Astrocyte of the cerebellum (primary cell): ENCODE measurements around the gene RRP12.
A peak's percentile ranks its signal among the peaks of the same experiment; 100 is the strongest.
"Not testable (repeated sequence)": the region's sequence is repeated elsewhere in the genome, so short reads cannot be mapped to it uniquely, and the experiment has no call there.

Experiments used
- DNase-seq: peaks from one replicate; pipeline ENCODE4 v3.0.0-alpha.2; 2011; ENCODE audit warnings: low read depth
- H3K4me3 ChIP-seq: 2 replicates; pipeline ENCODE4 v1.5.1; 2011; ENCODE audit warnings: mild to moderate bottlenecking, low read depth, low read length, moderate library complexity
- in situ Hi-C: cut with HindIII; loops from 2 replicates; pipeline ENCODE4 v1.10.0; 2017; ENCODE audit warnings: low sequenced_read_pairs
- TF ChIP-seq, protein P1 (sequence below): IDR thresholded peaks from 2 replicates; pipeline ENCODE4 v1.5.1; 2012; ENCODE audit warnings: low read length, low read depth, moderate library complexity, mild to moderate bottlenecking; ENCODE audit errors: missing control alignments

The RRP12 gene

DNA sequence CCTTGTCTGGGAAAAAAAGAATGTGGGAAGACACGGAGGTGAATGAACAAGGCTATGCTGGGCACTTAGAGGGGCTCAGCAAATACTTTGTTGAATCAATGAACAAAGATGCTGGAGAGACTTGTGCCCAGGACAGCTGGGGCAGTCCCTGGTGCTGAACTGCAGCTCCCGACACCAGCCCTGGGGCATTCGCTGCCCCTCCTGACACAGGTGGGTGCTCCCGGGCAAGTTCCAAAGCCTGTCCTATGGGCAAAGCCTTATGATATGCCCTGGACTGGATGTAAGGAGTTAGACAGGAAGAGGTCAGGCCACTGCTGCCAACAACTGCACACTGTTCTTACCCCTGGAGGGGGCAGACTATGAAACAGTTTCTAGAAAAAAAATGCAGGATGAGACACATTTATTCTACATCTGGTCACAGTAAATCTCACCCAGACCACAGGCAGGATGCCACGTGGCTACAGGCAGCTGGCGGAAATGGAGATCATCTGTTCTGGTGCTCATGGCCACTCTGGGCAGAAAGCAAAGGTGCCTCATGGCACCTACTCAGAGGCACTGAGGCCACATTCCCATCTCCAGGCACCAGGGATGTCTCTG, 44.7 kb downstream of the RRP12 start:
- no peak overlapping the region for H3K4me3 ChIP-seq
- TF ChIP-seq, protein P1, sequence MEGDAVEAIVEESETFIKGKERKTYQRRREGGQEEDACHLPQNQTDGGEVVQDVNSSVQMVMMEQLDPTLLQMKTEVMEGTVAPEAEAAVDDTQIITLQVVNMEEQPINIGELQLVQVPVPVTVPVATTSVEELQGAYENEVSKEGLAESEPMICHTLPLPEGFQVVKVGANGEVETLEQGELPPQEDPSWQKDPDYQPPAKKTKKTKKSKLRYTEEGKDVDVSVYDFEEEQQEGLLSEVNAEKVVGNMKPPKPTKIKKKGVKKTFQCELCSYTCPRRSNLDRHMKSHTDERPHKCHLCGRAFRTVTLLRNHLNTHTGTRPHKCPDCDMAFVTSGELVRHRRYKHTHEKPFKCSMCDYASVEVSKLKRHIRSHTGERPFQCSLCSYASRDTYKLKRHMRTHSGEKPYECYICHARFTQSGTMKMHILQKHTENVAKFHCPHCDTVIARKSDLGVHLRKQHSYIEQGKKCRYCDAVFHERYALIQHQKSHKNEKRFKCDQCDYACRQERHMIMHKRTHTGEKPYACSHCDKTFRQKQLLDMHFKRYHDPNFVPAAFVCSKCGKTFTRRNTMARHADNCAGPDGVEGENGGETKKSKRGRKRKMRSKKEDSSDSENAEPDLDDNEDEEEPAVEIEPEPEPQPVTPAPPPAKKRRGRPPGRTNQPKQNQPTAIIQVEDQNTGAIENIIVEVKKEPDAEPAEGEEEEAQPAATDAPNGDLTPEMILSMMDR, result no peak
- in situ Hi-C loops, result no loop called here
- no peak for DNase-seq

DNA sequence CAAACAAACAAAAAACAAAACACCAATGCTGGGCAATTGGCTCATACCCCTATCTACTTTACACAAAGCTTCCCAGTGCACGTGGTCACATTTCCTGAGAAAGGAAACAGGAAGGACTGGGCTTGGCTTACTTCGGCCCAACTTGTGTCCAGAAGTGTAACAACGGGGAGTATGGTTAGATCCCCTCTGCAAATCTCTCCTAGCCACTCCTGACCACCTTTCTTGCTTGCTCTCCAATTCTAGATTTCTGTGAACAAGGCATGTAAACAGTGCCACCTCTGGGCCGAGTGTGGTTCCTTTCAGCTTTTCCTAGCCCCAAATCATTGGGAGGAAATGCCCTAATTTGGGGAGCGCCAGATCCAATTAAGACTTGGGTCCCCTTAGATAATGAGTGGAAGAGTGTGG, 45.6 kb downstream of the RRP12 start:
- in situ Hi-C loops, result no loop called here
- DNase-seq, result no peak
- TF ChIP-seq, protein P1, result peak; percentile 58
- H3K4me3 ChIP-seq, result no peak overlapping the region

DNA sequence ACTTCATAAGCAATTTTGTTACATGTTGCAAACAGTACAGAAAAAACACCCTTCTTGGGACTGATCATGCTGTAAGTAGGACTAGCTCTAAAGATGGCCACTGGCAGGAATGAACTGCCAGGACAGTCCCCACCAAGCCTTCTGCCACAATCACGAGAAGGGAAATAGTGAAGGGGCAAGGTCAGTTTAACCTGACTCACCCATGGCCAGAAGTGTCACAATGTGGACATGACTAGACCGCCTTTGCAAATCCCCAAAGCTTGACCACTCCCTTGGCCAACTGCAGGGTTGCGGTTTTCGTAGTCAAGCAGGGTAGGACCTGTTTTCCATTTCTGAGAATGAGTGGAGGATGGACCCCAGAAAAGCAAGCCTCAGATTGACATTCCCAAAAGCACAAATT, 47.2 kb downstream of the RRP12 start:
- DNase-seq, result no peak
- no peak overlapping the region for H3K4me3 ChIP-seq
- in situ Hi-C loops, result no loop called here
- TF ChIP-seq, protein P1, result no peak

DNA sequence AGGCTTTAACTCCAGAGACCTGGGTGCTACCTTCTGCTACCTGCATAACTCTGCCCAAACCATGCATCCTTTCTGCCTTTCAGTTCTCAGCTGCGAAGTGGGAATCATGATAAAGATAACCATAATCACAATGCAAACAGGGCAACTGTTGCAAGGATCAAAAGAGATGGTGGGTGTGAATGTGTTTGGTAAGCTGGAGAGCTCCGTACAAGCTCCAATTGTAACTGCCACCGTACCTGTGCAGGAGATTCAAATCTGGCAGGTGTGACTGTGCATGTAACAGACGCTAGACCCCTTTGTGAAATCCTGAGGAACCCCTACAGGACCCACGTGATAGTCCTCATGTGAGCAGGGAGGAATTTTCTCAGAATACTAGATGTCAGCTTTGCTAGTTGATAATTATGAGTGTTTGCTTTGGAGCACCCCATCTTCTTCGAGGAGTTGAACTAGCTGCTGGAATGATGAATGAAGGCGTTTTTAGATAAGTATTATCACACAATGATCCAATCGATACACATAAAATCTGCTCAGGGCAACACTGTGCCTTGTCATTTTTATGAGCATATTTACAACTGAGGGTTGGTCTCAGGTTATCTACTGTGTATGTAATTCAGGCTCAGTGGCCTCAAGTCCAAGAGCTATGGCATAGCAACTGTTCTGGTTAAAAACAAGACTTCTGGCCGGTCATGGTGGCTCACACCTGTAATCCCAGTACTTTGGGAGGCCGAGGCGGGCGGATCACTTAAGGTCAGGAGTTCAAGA, 51.2 kb downstream of the RRP12 start:
- in situ Hi-C loops, result no loop called here
- H3K4me3 ChIP-seq, result no peak overlapping the region
- TF ChIP-seq, protein P1, result no peak
- DNase-seq, result no peak

DNA sequence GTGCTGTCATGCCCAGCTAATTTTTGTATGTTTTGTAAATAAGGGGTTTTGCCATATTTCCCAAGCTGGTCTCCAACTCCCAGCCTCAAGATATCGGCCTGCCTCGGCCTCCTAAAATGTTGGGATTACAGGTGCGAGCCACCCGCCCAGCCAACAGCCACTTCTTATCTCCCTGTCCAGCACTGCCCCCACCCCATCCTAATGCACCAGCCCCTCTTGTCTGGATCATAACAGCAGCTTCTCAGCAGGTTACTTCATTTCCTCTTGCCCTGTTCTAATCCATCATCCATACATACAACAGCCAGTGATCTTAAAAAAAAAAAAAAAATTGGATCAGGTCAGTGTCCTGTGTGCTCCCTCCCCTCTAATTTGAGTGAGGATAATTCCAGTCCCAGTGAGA, 53.8 kb downstream of the RRP12 start:
- no peak overlapping the region for H3K4me3 ChIP-seq
- in situ Hi-C loops, result no loop called here
- no peak for DNase-seq
- TF ChIP-seq, protein P1, result no peak

DNA sequence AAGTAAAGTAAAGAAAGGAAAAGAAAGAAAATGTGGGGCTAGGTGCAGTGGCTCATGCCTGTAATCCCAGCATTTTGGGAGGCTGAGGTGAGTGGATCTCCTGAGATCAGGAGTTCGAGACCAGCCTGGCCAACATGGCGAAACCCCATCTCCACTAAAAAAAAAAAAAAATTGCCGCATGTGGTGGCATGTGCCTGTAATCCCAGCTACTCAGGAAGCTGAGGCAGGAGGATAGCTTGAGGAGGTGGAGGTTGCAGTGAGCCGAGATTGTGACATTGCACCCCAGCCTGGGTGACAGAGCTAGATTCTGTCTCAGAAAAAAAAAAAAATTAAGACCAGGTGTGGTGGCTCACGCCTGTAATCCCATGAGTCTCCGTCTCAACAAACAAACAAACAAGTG, 57.5 kb downstream of the RRP12 start:
- in situ Hi-C loops, H3K4me3 ChIP-seq: not testable (repeated sequence)

DNA sequence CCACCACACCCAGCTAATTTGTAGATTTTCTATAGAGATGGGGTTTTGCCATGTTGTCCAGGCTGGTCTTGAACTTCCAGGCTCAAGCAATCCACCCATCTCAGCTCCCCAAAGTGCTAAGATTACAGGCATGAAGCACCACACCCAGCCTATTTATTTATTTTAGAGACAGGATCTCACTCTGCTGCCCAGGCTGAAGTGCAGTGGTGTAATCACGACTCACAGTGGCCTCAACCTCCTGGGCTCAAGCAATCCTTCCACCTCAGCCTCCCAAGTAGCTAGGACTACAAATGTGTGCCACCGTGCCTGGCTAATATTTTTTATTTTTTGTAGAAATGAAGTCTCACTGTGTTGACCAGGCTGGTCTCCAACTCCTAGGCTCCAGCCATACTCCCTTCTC, 59.7 kb downstream of the RRP12 start:
- TF ChIP-seq, protein P1, result no peak
- no peak for DNase-seq
- in situ Hi-C loops, result no loop called here
- H3K4me3 ChIP-seq, result no peak overlapping the region

More for the DNA sequence above, 57.5 kb downstream of the RRP12 start:
- not testable (repeated sequence) for DNase-seq
